Omental fat pad (tissue), 4 donors: ENCODE measurements around the gene ERCC1. TPM values are rescaled to one million over a fixed set of nuclear protein-coding genes. Genes with fewer than 3 reads are reported as not detected.

Source experiments
- ATAC-seq: fragments of 150-250 bp; one replicate; pipeline ENCODE4 v1.9.1; 2016; ENCODE audit warnings: mild to moderate bottlenecking, moderate library complexity; ENCODE audit not compliant: low FRiP score
- DNase-seq: peaks from one replicate; pipeline ENCODE4 v3.0.0-alpha.2; 2019; ENCODE audit warnings: low spot score
- CTCF ChIP-seq, 3 donors: fragments of 450-650 bp; IDR thresholded peaks; one replicate each; pipeline ENCODE4 v1.5.1; 2016 to 2017; ENCODE audit warnings: antibody characterized with exemption in 3 of 3, mild to moderate bottlenecking in 3 of 3, moderate library complexity in 2 of 3
- total RNA-seq, 4 donors: library from RNA; depleted of rRNA; stranded (reverse); fragments of >200 nt; gene quantifications; one replicate each; pipeline ENCODE4 v1.1.0, GENCODE V29; 2016

The ERCC1 gene
- total RNA-seq, 4 donors from 2014 or later = 63.7 to 93.8 (median 76.5) TPM

GRCh38 chr19:45455707-45456499 lies 32.2 kb upstream of the ERCC1 start:
- TF ChIP-seq CTCF (IDR thresholded peaks at IDR 0.05) = no peak
- peak; percentile 96 for ATAC-seq
- peak; percentile 72 for DNase-seq

GRCh38 chr19:45451850-45452387 lies 28.2 kb upstream of the ERCC1 start:
- TF ChIP-seq CTCF (IDR thresholded peaks at IDR 0.05) = no peak
- DNase-seq (no peak), ATAC-seq (no peak)

- no peak for TF ChIP-seq CTCF (IDR thresholded peaks at IDR 0.05)
- ATAC-seq (no peak), DNase-seq (no peak)
Measured at GRCh38 chr19:45451131-45451849, 27.6 kb upstream of the ERCC1 start.

- DNase-seq (no peak), ATAC-seq (no peak)
- no peak for TF ChIP-seq CTCF (IDR thresholded peaks at IDR 0.05)
Measured at GRCh38 chr19:45450012-45450333, 26.3 kb upstream of the ERCC1 start.

- no peak for TF ChIP-seq CTCF (IDR thresholded peaks at IDR 0.05)
- ATAC-seq (no peak), DNase-seq (no peak)
Measured at GRCh38 chr19:45448887-45449299, 25.2 kb upstream of the ERCC1 start.

- no peak for ATAC-seq
- no peak for TF ChIP-seq CTCF (IDR thresholded peaks at IDR 0.05)
- no peak for DNase-seq
Measured at GRCh38 chr19:45448425-45448756, 24.7 kb upstream of the ERCC1 start.
